GM18508 (cell line): ENCODE measurements around the gene TAPBP.
"Not testable (repeated sequence)": the region's sequence is repeated elsewhere in the genome, so short reads cannot be mapped to it uniquely, and the experiment has no call there.

Source experiments
- ATAC-seq: cut with Tn5 transposase; IDR thresholded peaks from one replicate; pipeline ENCODE4 v1.9.1; 2021; ENCODE audit warnings: moderate number of reproducible peaks; ENCODE audit not compliant: insufficient read depth, unreplicated experiment

Gene TAPBP

GRCh38 chr6:33278392-33278741 is 35.5 kb downstream of the TAPBP start:
- ATAC-seq = no peak

GRCh38 chr6:33277663-33278391 is 36.1 kb downstream of the TAPBP start:
- no peak for ATAC-seq

GRCh38 chr6:33276864-33277662 is 36.8 kb downstream of the TAPBP start, which contains the start of gene B3GALT4:
TSS of gene B3GALT4 (plus strand) at chr6:33277123. CDS start at chr6:33277420, 297 bp downstream.
- no peak for ATAC-seq

- ATAC-seq = no peak
Measured at GRCh38 chr6:33276581-33276863, 37.4 kb downstream of the TAPBP start.

- not testable (repeated sequence) for ATAC-seq
Measured at GRCh38 chr6:33275795-33276580, 37.9 kb downstream of the TAPBP start.

GRCh38 chr6:33273924-33274902 is 39.7 kb downstream of the TAPBP start:
- ATAC-seq = no peak

GRCh38 chr6:33273129-33273923 is 40.6 kb downstream of the TAPBP start:
- no peak for ATAC-seq

- no peak for ATAC-seq
Measured at GRCh38 chr6:33272275-33273128, 41.4 kb downstream of the TAPBP start.

- peak; percentile 52 for ATAC-seq
Measured at GRCh38 chr6:33271468-33272274, 42.2 kb downstream of the TAPBP start, which contains the start of the genes RPS18 and VPS52. TSS of gene RPS18 (plus strand) at chr6:33272075. CDS start at chr6:33272120, 45 bp downstream. TSS of gene VPS52 (minus strand) at chr6:33271876. CDS start at chr6:33271675, 201 bp downstream.

GRCh38 chr6:33271117-33271467 is 42.8 kb downstream of the TAPBP start:
- ATAC-seq = peak; percentile 3

GRCh38 chr6:33264015-33264414 is 49.9 kb downstream of the TAPBP start:
- ATAC-seq = no peak

- not testable (repeated sequence) for ATAC-seq
Measured at GRCh38 chr6:33262490-33262889, 51.4 kb downstream of the TAPBP start.

- ATAC-seq = no peak
Measured at GRCh38 chr6:33259032-33259431, 54.8 kb downstream of the TAPBP start.

- no peak for ATAC-seq
Measured at GRCh38 chr6:33254591-33254990, 59.3 kb downstream of the TAPBP start.

- no peak for ATAC-seq
Measured at GRCh38 chr6:33252759-33253158, 61.1 kb downstream of the TAPBP start.

- ATAC-seq = no peak
Measured at GRCh38 chr6:33251395-33252012, 62.4 kb downstream of the TAPBP start.

GRCh38 chr6:33250731-33251130 is 63.1 kb downstream of the TAPBP start:
- ATAC-seq = no peak
